GM12878 (cell line): ENCODE results near the gene NEB. TPM values are rescaled to one million over a fixed set of nuclear protein-coding genes. Genes with fewer than 3 reads are reported as not detected.

ENCODE experiments used
- ATF3 ChIP-seq: IDR thresholded peaks from 2 replicates; pipeline ENCODE4 v1.6.1; 2011; ENCODE audit warnings: low read depth, mild to moderate bottlenecking, low read length, moderate library complexity, borderline replicate concordance; ENCODE audit errors: extremely low read depth
- CEBPZ ChIP-seq: fragments of 150-350 bp; IDR thresholded peaks from 2 replicates; pipeline ENCODE4 v1.6.1; 2016; ENCODE audit warnings: low read depth, low read length
- CHD1 ChIP-seq: IDR thresholded peaks from 2 replicates; pipeline ENCODE4 v1.6.1; 2012; ENCODE audit warnings: low read depth, low read length, improper control_type of control experiment
- JUNB ChIP-seq: IDR thresholded peaks from 2 replicates; pipeline ENCODE4 v1.6.1; 2016; ENCODE audit warnings: antibody characterized with exemption, mild to moderate bottlenecking
- MXI1 ChIP-seq: fragments of 150-350 bp; IDR thresholded peaks from 2 replicates; pipeline ENCODE4 v1.6.1; 2011; ENCODE audit warnings: low read depth, mild to moderate bottlenecking, inconsistent platforms, low read length, improper control_type of control experiment
- ZNF687 ChIP-seq: fragments of 450-650 bp; IDR thresholded peaks from 2 replicates; pipeline ENCODE4 v1.6.1; 2017; ENCODE audit warnings: mild to moderate bottlenecking, moderate library complexity
- polyA plus RNA-seq, 11 experiments: library from polyadenylated mRNA; depleted of rRNA in 4 of 11; unstranded in 6 of 11; stranded (reverse) in 5 of 11; fragments of >200 nt; fragmentation: Nextera tagmentation in 4 of 11; fragmentation: Illumina TruSeq in 1 of 11; extraction: Ambion mirVana in 4 of 11; extraction: Trizol in 1 of 11; gene quantifications; 1 replicate in 1 of 11; 2 replicates in 10 of 11; pipeline versions ENCODE4 v1.2.1 to v1.2.3, GENCODE V29; 2011 to 2016; ENCODE audit warnings: inconsistent platforms in 2 of 11, missing spikeins in 2 of 11, low read depth in 1 of 11
- total RNA-seq, 4 experiments: library from RNA; depleted of rRNA in 3 of 4; stranded (reverse); fragments of >200 nt in 3 of 4; fragmentation: Illumina TruSeq in 1 of 4; extraction: Trizol in 1 of 4; gene quantifications; 2 replicates each; pipeline versions ENCODE4 v1.2.1 to v1.2.3, GENCODE V29; 2013 to 2021
- TF ChIP-seq, protein P1 (sequence below): fragments of 450-650 bp; conservative IDR thresholded peaks from 2 replicates; pipeline ENCODE4 v1.6.1; 2017; ENCODE audit warnings: mild to moderate bottlenecking, moderate library complexity

NEB gene
- total and polyA plus RNA-seq, 10 of the 15 experiments (the other 5 are each of a cell fraction or from before 2014, with no cell fraction given) = 0.04 to 0.77 (median 0.12) TPM

DNA sequence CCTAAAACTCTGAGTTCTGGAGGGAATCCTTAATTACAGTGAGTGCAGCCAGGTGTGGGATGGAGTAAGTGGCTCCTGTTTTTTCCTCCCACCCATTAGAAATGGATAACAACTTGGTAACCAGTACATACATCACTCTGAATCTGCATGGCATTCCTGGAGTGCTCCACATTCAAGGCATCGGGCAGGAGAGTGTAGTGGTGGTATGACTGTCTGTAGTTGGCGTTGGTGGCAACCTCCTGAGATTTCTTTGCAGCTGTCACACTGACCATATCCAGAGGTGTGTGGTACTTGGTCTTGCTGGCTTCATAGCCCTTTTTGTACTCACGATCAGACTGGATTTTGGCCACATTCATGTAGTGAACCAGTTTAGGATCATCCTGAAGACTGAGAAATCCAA is 68.3 kb downstream of the NEB start (continued):
- no peak for TF ChIP-seq ATF3
- TF ChIP-seq CHD1 = no peak
- TF ChIP-seq MXI1 = no peak
- no peak for TF ChIP-seq JUNB
- no peak for TF ChIP-seq ZNF687
- TF ChIP-seq, protein P1, sequence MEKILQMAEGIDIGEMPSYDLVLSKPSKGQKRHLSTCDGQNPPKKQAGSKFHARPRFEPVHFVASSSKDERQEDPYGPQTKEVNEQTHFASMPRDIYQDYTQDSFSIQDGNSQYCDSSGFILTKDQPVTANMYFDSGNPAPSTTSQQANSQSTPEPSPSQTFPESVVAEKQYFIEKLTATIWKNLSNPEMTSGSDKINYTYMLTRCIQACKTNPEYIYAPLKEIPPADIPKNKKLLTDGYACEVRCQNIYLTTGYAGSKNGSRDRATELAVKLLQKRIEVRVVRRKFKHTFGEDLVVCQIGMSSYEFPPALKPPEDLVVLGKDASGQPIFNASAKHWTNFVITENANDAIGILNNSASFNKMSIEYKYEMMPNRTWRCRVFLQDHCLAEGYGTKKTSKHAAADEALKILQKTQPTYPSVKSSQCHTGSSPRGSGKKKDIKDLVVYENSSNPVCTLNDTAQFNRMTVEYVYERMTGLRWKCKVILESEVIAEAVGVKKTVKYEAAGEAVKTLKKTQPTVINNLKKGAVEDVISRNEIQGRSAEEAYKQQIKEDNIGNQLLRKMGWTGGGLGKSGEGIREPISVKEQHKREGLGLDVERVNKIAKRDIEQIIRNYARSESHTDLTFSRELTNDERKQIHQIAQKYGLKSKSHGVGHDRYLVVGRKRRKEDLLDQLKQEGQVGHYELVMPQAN = no peak
- no peak for TF ChIP-seq CEBPZ
